ENCODE measurements around the gene MAPT.
A peak's percentile ranks its signal among the peaks of the same experiment; 100 is the strongest.

MAPT gene

GRCh38 chr17:45948881-45949624, 54.7 kb downstream of the MAPT start:
- DNase-seq (ENCODE audit: extremely low read depth, low read depth): peak; percentile 14
- TF ChIP-seq, protein P1, sequence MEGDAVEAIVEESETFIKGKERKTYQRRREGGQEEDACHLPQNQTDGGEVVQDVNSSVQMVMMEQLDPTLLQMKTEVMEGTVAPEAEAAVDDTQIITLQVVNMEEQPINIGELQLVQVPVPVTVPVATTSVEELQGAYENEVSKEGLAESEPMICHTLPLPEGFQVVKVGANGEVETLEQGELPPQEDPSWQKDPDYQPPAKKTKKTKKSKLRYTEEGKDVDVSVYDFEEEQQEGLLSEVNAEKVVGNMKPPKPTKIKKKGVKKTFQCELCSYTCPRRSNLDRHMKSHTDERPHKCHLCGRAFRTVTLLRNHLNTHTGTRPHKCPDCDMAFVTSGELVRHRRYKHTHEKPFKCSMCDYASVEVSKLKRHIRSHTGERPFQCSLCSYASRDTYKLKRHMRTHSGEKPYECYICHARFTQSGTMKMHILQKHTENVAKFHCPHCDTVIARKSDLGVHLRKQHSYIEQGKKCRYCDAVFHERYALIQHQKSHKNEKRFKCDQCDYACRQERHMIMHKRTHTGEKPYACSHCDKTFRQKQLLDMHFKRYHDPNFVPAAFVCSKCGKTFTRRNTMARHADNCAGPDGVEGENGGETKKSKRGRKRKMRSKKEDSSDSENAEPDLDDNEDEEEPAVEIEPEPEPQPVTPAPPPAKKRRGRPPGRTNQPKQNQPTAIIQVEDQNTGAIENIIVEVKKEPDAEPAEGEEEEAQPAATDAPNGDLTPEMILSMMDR (IDR thresholded peaks at IDR 0.05; ENCODE audit: low read depth, low read length, missing control alignments): peak; percentile 83
- no peak overlapping the region for H3K4me3 ChIP-seq (replicated peaks; ENCODE audit: low read depth, low read length)

- no peak for DNase-seq (ENCODE audit: extremely low read depth, low read depth)
- H3K4me3 ChIP-seq (replicated peaks; ENCODE audit: low read depth, low read length): no peak overlapping the region
- TF ChIP-seq, protein P1 (IDR thresholded peaks at IDR 0.05; ENCODE audit: low read depth, low read length, missing control alignments): no peak
Observed at GRCh38 chr17:45949755-45950320, 55.5 kb downstream of the MAPT start.

DNA sequence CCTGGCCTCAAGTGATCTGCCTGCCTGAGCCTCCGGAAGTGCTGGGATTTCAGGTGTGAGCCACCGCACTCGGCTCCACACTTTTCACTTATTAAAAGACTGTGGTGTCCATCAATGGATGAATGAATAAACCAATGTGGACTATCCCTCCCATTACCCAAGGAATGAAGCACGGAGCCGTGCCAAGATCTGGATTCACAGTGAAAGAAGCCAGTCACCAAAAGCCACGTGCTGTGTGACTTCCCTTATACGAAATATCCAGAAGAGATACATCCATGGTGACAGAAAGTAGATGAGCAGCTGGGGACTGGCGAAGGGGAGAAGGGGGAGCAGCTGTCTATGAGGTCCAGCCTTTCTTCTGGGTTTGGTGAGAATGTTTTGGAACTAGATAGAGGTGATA, 56.5 kb downstream of the MAPT start:
- TF ChIP-seq, protein P1 (IDR thresholded peaks at IDR 0.05; ENCODE audit: low read depth, low read length, missing control alignments): no peak
- no peak overlapping the region for H3K4me3 ChIP-seq (replicated peaks; ENCODE audit: low read depth, low read length)
- DNase-seq (ENCODE audit: extremely low read depth, low read depth): no peak

- TF ChIP-seq, protein P1 (IDR thresholded peaks at IDR 0.05; ENCODE audit: low read depth, low read length, missing control alignments): no peak
- no peak overlapping the region for H3K4me3 ChIP-seq (replicated peaks; ENCODE audit: low read depth, low read length)
- no peak for DNase-seq (ENCODE audit: extremely low read depth, low read depth)
Observed at GRCh38 chr17:45951403-45951802, 57.0 kb downstream of the MAPT start.

- no peak for DNase-seq (ENCODE audit: extremely low read depth, low read depth)
- TF ChIP-seq, protein P1 (IDR thresholded peaks at IDR 0.05; ENCODE audit: low read depth, low read length, missing control alignments): no peak
- no peak overlapping the region for H3K4me3 ChIP-seq (replicated peaks; ENCODE audit: low read depth, low read length)
Observed at GRCh38 chr17:45951941-45952340, 57.6 kb downstream of the MAPT start.

DNA sequence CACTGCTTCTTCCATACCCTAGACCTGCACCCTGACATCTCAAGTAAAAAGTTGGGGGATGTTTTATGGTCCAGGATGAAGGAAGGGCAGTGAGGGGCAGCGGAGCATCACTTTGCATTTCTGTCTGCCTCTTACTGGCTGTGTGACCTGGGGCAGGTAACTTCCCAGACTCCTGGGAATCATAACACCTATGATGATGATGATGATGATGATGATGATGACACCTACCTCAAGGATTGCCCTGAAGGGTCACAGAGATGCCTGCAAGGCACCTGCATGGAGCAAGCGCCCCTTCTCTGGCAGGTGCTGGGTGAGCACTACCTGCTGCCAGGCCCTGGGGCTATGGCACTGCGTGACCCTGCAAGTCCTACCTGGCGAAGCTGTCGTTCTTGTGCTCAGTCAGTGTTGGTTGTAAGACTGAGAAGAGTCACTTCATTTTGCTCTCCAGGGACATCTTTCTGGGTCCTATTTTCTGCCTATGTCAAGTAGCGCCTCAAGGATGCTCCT, 58.5 kb downstream of the MAPT start:
- H3K4me3 ChIP-seq (replicated peaks; ENCODE audit: low read depth, low read length): no peak overlapping the region
- DNase-seq (ENCODE audit: extremely low read depth, low read depth): no peak
- TF ChIP-seq, protein P1 (IDR thresholded peaks at IDR 0.05; ENCODE audit: low read depth, low read length, missing control alignments): no peak

Measured in HFF-Myc (cell line).